ENCODE measurements around the gene GNAZ.

DNA sequence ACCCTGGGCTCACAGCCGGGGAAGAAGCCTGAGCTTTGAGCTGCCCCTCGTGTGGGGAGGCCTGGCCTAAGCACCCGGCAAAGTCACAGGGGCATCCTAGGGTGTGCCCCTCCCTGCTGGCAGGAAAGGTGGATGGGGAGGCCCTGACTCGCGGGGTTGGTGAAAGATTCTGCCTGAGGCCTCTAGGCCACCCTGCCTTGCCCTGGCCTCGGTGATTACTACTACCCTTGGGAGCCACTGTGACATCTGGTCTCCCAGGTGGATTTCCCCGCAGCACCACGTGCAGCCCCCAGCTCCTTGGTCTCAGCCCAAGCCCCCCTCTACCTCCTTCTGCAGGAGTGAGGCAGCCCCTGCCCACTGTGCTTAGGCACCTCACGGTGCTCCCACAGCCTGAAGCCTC, 23.9 kb downstream of the GNAZ start:
- TF ChIP-seq, protein P1, sequence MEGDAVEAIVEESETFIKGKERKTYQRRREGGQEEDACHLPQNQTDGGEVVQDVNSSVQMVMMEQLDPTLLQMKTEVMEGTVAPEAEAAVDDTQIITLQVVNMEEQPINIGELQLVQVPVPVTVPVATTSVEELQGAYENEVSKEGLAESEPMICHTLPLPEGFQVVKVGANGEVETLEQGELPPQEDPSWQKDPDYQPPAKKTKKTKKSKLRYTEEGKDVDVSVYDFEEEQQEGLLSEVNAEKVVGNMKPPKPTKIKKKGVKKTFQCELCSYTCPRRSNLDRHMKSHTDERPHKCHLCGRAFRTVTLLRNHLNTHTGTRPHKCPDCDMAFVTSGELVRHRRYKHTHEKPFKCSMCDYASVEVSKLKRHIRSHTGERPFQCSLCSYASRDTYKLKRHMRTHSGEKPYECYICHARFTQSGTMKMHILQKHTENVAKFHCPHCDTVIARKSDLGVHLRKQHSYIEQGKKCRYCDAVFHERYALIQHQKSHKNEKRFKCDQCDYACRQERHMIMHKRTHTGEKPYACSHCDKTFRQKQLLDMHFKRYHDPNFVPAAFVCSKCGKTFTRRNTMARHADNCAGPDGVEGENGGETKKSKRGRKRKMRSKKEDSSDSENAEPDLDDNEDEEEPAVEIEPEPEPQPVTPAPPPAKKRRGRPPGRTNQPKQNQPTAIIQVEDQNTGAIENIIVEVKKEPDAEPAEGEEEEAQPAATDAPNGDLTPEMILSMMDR (IDR thresholded peaks at IDR 0.05; ENCODE audit: low read depth, low read length, poor library complexity, severe bottlenecking) = no peak
- TF ChIP-seq EZH2phosphoT487 (IDR thresholded peaks at IDR 0.05; ENCODE audit: borderline replicate concordance, low read length) = no peak
